Endometrial microvascular endothelial cells (primary cell): ENCODE data around the gene EGLN3. TPM values are rescaled to one million over a fixed set of nuclear protein-coding genes. Genes with fewer than 3 reads are reported as not detected.
"Not testable (repeated sequence)": the region's sequence is repeated elsewhere in the genome, so short reads cannot be mapped to it uniquely, and the experiment has no call there.

ENCODE experiments used
- in situ Hi-C: cut with HindIII; loops from 2 replicates; pipeline ENCODE4 v1.10.0; 2017; ENCODE audit warnings: low sequenced_read_pairs, low pct_unique_long_range_greater_than_20kb; ENCODE audit errors: inconsistent ontology term
- total RNA-seq: library from RNA; depleted of rRNA; stranded (reverse); fragments of >200 nt; gene quantifications from one replicate; pipeline ENCODE4 v1.2.3, GENCODE V29; 2015; ENCODE audit errors: inconsistent ontology term

EGLN3 gene
- total RNA-seq, 1 donor from 2014 or later: not detected

- in situ Hi-C loops: no loop called here
These were observed 7.6 kb downstream of the EGLN3 start for GRCh38 chr14:33943096-33943883.

- in situ Hi-C loops: no loop called here
These were observed 9.2 kb downstream of the EGLN3 start for GRCh38 chr14:33941718-33942117.

DNA sequence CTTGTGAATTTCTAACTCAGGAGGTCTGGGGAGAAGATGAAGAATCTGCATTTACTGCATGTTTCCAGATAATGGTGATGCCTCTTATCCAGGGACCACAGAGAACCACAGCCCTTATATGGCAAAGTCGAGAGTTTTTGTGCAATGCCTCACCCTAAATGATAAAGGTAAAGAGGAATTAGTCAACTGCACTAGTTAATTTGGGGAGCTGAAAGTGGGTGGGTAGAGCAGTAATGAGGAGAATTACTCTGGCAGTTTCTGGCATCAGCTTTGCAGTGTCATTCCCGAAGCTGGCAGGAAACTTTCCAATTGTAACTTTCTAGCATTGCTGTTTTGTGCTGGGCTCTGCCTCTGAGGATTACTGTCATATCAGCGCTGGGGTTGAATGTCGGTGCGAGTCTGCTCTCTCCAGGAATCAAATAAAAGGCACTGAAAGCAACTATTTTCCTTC is 10.3 kb downstream of the EGLN3 start:
- in situ Hi-C loops: no loop called here

GRCh38 chr14:33938131-33938949 is 12.5 kb downstream of the EGLN3 start:
- in situ Hi-C loops: no loop called here

DNA sequence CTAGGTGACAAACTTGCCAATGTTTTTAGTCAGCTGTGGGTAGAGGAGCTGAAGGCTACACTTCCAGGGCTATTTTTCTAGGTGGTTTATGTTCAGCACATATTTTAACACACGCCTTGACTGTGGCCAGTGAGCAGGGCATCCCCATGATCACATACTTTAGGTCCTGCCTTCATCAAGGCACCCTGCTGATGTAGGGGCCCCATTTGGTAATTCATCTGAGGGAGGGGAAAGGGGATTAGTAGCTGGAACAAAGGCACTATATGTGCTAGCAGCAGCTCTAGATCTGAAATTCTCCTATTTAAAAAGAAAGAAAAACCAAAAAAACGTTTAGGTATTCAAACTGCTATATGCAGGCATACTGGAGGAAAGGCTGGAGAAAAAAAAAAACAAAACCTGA is 14.5 kb downstream of the EGLN3 start:
- in situ Hi-C loops: no loop called here

GRCh38 chr14:33934938-33935337 is 15.9 kb downstream of the EGLN3 start:
- in situ Hi-C loops: no loop called here

DNA sequence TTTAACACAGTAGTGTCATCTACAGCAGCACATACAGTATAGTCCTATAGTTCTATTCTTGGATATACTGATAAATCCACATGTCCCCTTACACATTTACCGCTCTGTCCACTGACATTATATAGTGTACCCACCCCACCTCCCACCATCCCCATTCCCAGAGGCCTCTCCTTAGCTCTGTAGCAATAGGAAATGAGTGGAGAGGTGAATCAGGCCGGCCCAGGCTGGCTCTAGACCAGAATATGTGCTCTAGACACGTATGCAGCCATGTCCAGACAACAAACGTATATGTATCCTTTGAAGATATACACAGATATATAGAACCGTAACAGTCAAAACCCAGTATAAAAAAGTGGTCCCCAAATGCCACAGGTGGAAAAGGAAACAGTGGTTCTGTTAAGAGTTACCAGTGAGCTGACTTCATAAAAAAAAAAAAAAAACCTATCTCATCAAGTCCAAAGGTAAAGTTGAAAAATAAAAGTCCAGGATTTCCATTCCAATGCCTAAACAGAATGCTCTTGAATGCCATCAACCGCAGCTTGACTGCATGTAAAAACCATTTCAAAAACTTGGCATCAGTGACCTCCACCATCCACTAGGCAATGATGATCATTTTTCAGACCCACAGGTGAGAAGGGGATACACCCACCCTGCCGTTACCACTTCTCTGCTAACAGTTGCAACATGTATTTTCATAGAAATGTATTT is 16.7 kb downstream of the EGLN3 start:
- in situ Hi-C loops: no loop called here

GRCh38 chr14:33933386-33933933 is 17.4 kb downstream of the EGLN3 start:
- in situ Hi-C loops: no loop called here

- in situ Hi-C loops: no loop called here
These were observed 18.1 kb downstream of the EGLN3 start for GRCh38 chr14:33932576-33933345.

- in situ Hi-C loops: no loop called here
These were observed 18.8 kb downstream of the EGLN3 start for GRCh38 chr14:33932033-33932432.

- in situ Hi-C loops: no loop called here
These were observed 19.4 kb downstream of the EGLN3 start for GRCh38 chr14:33931461-33931860.

GRCh38 chr14:33930439-33930838 is 20.4 kb downstream of the EGLN3 start:
- in situ Hi-C loops: no loop called here

DNA sequence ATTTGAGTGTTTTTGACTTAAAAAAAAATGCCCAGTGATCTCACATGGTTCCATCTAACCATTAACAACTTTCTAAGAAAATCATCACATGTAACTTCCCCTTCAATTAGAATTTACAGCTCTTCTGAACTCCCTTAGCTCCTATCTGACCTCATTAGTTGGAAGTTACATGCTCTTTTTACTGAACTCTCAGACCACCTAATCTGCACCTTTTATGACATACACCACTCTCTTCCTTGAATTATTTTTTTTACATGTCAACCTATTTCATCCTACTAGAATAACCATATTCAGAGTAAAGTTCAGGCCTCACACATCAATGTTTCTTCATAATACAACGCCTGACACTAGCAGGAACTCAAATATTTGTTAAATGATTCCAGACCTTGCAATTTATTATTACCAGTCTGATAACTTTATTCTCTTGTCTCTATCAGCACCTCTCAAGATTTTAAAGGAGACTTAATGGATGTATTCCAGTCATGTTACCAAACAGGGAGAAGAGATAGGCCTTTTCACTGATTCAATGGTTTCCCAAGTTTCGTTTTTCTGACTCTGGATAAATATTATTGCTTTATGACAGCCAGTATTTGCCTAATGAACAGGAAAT is 21.0 kb downstream of the EGLN3 start:
- in situ Hi-C loops: no loop called here

DNA sequence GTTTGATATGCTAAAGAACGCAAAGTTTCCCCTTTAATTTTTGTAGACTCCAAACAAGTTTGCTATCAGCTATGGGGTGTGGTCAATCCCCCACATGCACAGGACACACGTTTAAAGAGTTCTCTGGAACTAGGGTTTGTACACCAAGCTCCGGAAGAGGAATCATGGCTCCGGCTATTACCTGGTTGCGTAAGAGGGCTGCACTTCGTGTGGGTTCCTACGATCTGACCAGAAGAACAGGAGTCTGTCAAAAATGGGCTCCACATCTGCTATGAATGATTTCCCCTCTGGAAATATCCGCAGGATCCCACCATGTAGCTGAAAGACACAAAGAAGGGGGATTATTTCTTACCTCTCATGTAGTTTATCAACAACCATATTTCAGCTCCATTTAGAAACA is 22.0 kb downstream of the EGLN3 start:
- in situ Hi-C loops: no loop called here

- in situ Hi-C loops: no loop called here
These were observed 22.9 kb downstream of the EGLN3 start for GRCh38 chr14:33927944-33928343.

GRCh38 chr14:33926967-33927366 is 23.9 kb downstream of the EGLN3 start:
- in situ Hi-C loops: not testable (repeated sequence)

- in situ Hi-C loops: no loop called here
These were observed 24.9 kb downstream of the EGLN3 start for GRCh38 chr14:33925946-33926345.

DNA sequence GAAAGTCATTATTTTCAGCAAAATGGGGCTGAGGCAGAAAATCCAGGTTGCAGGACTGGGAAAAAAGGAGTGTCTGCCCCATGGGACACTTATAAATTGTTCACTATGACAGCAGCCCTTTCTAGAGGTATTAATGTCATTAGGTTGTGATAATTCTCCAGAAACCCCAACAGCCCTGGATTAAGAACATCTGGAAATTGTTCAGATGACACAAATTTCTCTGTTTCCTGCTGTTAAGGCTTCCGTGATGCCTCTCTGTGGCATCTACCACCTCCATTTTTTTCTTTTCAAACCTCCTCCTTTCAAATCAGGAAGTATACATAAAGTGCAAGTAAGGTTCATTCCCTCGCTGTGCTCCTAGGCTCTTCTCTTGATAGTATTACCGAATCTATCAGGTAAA is 25.6 kb downstream of the EGLN3 start:
- in situ Hi-C loops: no loop called here
